HL-60 (cell line): Measurements from ENCODE around the gene C12orf75.

ENCODE experiments used
- GABPA ChIP-seq: IDR thresholded peaks from 2 replicates; pipeline ENCODE4 v1.6.1; 2012; ENCODE audit warnings: low read depth
- POLR2AphosphoS5 ChIP-seq: IDR thresholded peaks from 2 replicates; pipeline ENCODE4 v1.6.1; 2012; ENCODE audit warnings: low read depth
- TF ChIP-seq, protein P1 (sequence below): IDR thresholded peaks from one replicate; pipeline ENCODE4 v1.5.1; 2011; ENCODE audit warnings: low read length, control low read depth, inconsistent platforms; ENCODE audit not compliant: insufficient read depth

DNA sequence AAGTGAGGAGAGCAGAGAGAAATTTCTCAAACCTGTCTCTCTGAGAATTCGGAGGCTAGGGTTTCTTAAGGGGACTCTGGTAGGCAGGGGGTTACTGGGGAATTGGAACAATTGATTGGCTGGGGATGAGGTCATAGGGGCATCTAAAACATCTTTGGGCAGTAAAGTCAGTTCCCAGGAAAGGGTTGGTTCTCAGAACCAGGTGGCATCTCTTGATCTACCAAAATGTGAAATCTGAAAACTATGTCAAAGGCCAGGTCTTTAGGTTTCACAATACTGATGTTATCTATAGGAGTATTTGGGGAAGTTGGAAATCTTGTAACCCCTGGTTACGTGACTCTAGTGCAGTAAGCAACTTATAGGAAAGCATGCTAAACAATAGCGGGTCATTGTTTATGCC is 6.9 kb downstream of the C12orf75 start:
- TF ChIP-seq POLR2AphosphoS5 (no peak), GABPA (no peak)
- TF ChIP-seq, protein P1, sequence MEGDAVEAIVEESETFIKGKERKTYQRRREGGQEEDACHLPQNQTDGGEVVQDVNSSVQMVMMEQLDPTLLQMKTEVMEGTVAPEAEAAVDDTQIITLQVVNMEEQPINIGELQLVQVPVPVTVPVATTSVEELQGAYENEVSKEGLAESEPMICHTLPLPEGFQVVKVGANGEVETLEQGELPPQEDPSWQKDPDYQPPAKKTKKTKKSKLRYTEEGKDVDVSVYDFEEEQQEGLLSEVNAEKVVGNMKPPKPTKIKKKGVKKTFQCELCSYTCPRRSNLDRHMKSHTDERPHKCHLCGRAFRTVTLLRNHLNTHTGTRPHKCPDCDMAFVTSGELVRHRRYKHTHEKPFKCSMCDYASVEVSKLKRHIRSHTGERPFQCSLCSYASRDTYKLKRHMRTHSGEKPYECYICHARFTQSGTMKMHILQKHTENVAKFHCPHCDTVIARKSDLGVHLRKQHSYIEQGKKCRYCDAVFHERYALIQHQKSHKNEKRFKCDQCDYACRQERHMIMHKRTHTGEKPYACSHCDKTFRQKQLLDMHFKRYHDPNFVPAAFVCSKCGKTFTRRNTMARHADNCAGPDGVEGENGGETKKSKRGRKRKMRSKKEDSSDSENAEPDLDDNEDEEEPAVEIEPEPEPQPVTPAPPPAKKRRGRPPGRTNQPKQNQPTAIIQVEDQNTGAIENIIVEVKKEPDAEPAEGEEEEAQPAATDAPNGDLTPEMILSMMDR = no peak
